Measurements from ENCODE around the gene SLC16A11.
A peak's percentile ranks its signal among the peaks of the same experiment; 100 is the strongest.
"Not testable (repeated sequence)": the region's sequence is repeated elsewhere in the genome, so short reads cannot be mapped to it uniquely, and the experiment has no call there.

Gene SLC16A11
- 0.67 to 2.5 (median 1.5) reads per million in 9 experiments for total RNA-seq

- Mint-ChIP-seq H3K9me3 (no peaks in the 10 kb centered on the region), H3K4me1 (ENCODE audit: low read depth in 2 of 2) (peaks cover 22 to 40% of the 10 kb centered on the region in 2 donors), H3K27ac (peak within 1 kb of the TSS; percentile 88 to 96), H3K4me3 (peak within 1 kb of the TSS; percentile 82 to 83), H3K36me3 (ENCODE audit: insufficient read depth) (peaks cover 28% of the 10 kb centered on the region), H3K27me3 (no peaks in the 10 kb centered on the region)
- DNase-seq (peak in 2 of 3 experiments; percentile 7 to 11), ATAC-seq (replicated peaks) (no peak)
Observed at GRCh38 chr17:7043497-7044198, at the start of gene SLC16A11. TSS of gene SLC16A11 (minus strand) at chr17:7044092. CDS start at chr17:7043513, 579 bp downstream.

- Mint-ChIP-seq H3K27me3 (peaks cover 44 to 69% of the 10 kb centered on the region in 2 donors), H3K4me1 (ENCODE audit: low read depth in 2 of 2) (peaks cover under 1 to 12% of the 10 kb centered on the region in 2 donors)
- not testable (repeated sequence) for H3K27ac Mint-ChIP-seq; ATAC-seq (replicated peaks); H3K36me3 Mint-ChIP-seq (ENCODE audit: insufficient read depth); H3K9me3 Mint-ChIP-seq; H3K4me3 Mint-ChIP-seq
- peak in 2 of 3 experiments; percentile 36 to 44 for DNase-seq
Observed at GRCh38 chr17:7091311-7092005, 47.6 kb upstream of the SLC16A11 start.

GRCh38 chr17:7089570-7089969 lies 45.7 kb upstream of the SLC16A11 start:
- not testable (repeated sequence) for H3K27ac Mint-ChIP-seq; H3K9me3 Mint-ChIP-seq; ATAC-seq (replicated peaks); H3K4me3 Mint-ChIP-seq; DNase-seq; H3K36me3 Mint-ChIP-seq (ENCODE audit: insufficient read depth); H3K4me1 Mint-ChIP-seq (ENCODE audit: low read depth in 2 of 2)
- peaks cover 31 to 58% of the 10 kb centered on the region in 2 donors for H3K27me3 Mint-ChIP-seq

- not testable (repeated sequence) for DNase-seq
Observed at GRCh38 chr17:7088442-7088841, 44.5 kb upstream of the SLC16A11 start.

GRCh38 chr17:7084088-7084487 lies 40.2 kb upstream of the SLC16A11 start:
- peaks cover 15 to 26% of the 10 kb centered on the region in 2 donors for H3K27me3 Mint-ChIP-seq
- DNase-seq (no peak), ATAC-seq (replicated peaks) (no peak)
- H3K4me1 Mint-ChIP-seq (ENCODE audit: low read depth in 2 of 2), result peaks cover 30 to 36% of the 10 kb centered on the region in 2 donors
- H3K9me3 Mint-ChIP-seq, result no peaks in the 10 kb centered on the region
- no peak overlapping the region for H3K27ac Mint-ChIP-seq
- H3K4me3 Mint-ChIP-seq, result peak overlapping the region in 1 of 2 donors; percentile 39
- peaks cover 3% of the 10 kb centered on the region for H3K36me3 Mint-ChIP-seq (ENCODE audit: insufficient read depth)

More at GRCh38 chr17:7088442-7088841, 44.5 kb upstream of the SLC16A11 start:
- not testable (repeated sequence) for H3K9me3 Mint-ChIP-seq; H3K36me3 Mint-ChIP-seq (ENCODE audit: insufficient read depth); ATAC-seq (replicated peaks); H3K4me3 Mint-ChIP-seq; H3K27ac Mint-ChIP-seq
- Mint-ChIP-seq H3K27me3 (peaks cover 23 to 47% of the 10 kb centered on the region in 2 donors), H3K4me1 (ENCODE audit: low read depth in 2 of 2) (peaks cover 8 to 13% of the 10 kb centered on the region in 2 donors)

GRCh38 chr17:7083592-7083991 lies 39.7 kb upstream of the SLC16A11 start:
- DNase-seq (no peak), ATAC-seq (replicated peaks) (no peak)
- Mint-ChIP-seq H3K9me3 (no peaks in the 10 kb centered on the region), H3K36me3 (ENCODE audit: insufficient read depth) (peaks cover 3% of the 10 kb centered on the region), H3K4me3 (no peak overlapping the region), H3K27ac (no peak overlapping the region), H3K27me3 (peaks cover 15 to 21% of the 10 kb centered on the region in 2 donors), H3K4me1 (ENCODE audit: low read depth in 2 of 2) (peaks cover 30 to 36% of the 10 kb centered on the region in 2 donors)

- peak; percentile 44 to 53 (median 52) for DNase-seq
- ATAC-seq (replicated peaks), result peak; percentile 100
- peaks cover 36 to 37% of the 10 kb centered on the region in 2 donors for H3K4me1 Mint-ChIP-seq (ENCODE audit: low read depth in 2 of 2)
- no peaks in the 10 kb centered on the region for H3K36me3 Mint-ChIP-seq (ENCODE audit: insufficient read depth)
- peak overlapping the region; percentile 31 to 69 for H3K27ac Mint-ChIP-seq
- H3K27me3 Mint-ChIP-seq, result peaks cover 6 to 8% of the 10 kb centered on the region in 2 donors
- peak overlapping the region; percentile 51 to 64 for H3K4me3 Mint-ChIP-seq
- no peaks in the 10 kb centered on the region for H3K9me3 Mint-ChIP-seq
Observed at GRCh38 chr17:7081341-7082062, 37.6 kb upstream of the SLC16A11 start.

- DNase-seq (no peak), ATAC-seq (replicated peaks) (no peak)
- Mint-ChIP-seq H3K4me3 (no peak overlapping the region), H3K4me1 (ENCODE audit: low read depth in 2 of 2) (peaks cover 31 to 37% of the 10 kb centered on the region in 2 donors), H3K27me3 (no peaks in the 10 kb centered on the region), H3K9me3 (no peaks in the 10 kb centered on the region), H3K27ac (peak overlapping the region in 1 of 2 donors; percentile 53), H3K36me3 (ENCODE audit: insufficient read depth) (no peaks in the 10 kb centered on the region)
Observed at GRCh38 chr17:7080456-7081041, 36.7 kb upstream of the SLC16A11 start.

GRCh38 chr17:7079581-7080455 lies 35.9 kb upstream of the SLC16A11 start, which contains the start of gene CLEC10A:
TSS of gene CLEC10A (minus strand) at chr17:7080251. CDS start at chr17:7078812, 1,439 bp downstream.
- no peaks in the 10 kb centered on the region for H3K27me3 Mint-ChIP-seq
- no peak for ATAC-seq (replicated peaks)
- no peaks in the 10 kb centered on the region for H3K9me3 Mint-ChIP-seq
- no peak for DNase-seq
- H3K4me3 Mint-ChIP-seq, result no peak within 1 kb of the TSS
- H3K4me1 Mint-ChIP-seq (ENCODE audit: low read depth in 2 of 2), result peaks cover 31 to 37% of the 10 kb centered on the region in 2 donors
- peak within 1 kb of the TSS; percentile 46 to 53 for H3K27ac Mint-ChIP-seq
- no peaks in the 10 kb centered on the region for H3K36me3 Mint-ChIP-seq (ENCODE audit: insufficient read depth)

GRCh38 chr17:7078711-7079110 lies 34.8 kb upstream of the SLC16A11 start:
- H3K4me3 Mint-ChIP-seq, result no peak overlapping the region
- H3K4me1 Mint-ChIP-seq (ENCODE audit: low read depth in 2 of 2), result peaks cover 25 to 32% of the 10 kb centered on the region in 2 donors
- DNase-seq (no peak), ATAC-seq (replicated peaks) (no peak)
- no peaks in the 10 kb centered on the region for H3K36me3 Mint-ChIP-seq (ENCODE audit: insufficient read depth)
- no peak overlapping the region for H3K27ac Mint-ChIP-seq
- H3K27me3 Mint-ChIP-seq, result no peaks in the 10 kb centered on the region
- no peaks in the 10 kb centered on the region for H3K9me3 Mint-ChIP-seq

GRCh38 chr17:7077911-7078546 lies 34.1 kb upstream of the SLC16A11 start:
- DNase-seq (no peak), ATAC-seq (replicated peaks) (no peak)
- H3K27ac Mint-ChIP-seq, result no peak overlapping the region
- peaks cover 20 to 27% of the 10 kb centered on the region in 2 donors for H3K4me1 Mint-ChIP-seq (ENCODE audit: low read depth in 2 of 2)
- no peak overlapping the region for H3K4me3 Mint-ChIP-seq
- H3K27me3 Mint-ChIP-seq, result no peaks in the 10 kb centered on the region
- H3K9me3 Mint-ChIP-seq, result no peaks in the 10 kb centered on the region
- no peaks in the 10 kb centered on the region for H3K36me3 Mint-ChIP-seq (ENCODE audit: insufficient read depth)

- H3K4me1 Mint-ChIP-seq (ENCODE audit: low read depth in 2 of 2), result peaks cover 2 to 7% of the 10 kb centered on the region in 2 donors
- H3K9me3 Mint-ChIP-seq, result no peaks in the 10 kb centered on the region
- no peak for DNase-seq
- H3K4me3 Mint-ChIP-seq, result no peak overlapping the region
- no peaks in the 10 kb centered on the region for H3K36me3 Mint-ChIP-seq (ENCODE audit: insufficient read depth)
- no peaks in the 10 kb centered on the region for H3K27me3 Mint-ChIP-seq
- H3K27ac Mint-ChIP-seq, result no peak overlapping the region
- ATAC-seq (replicated peaks), result no peak
Observed at GRCh38 chr17:7074931-7075330, 31.0 kb upstream of the SLC16A11 start.

All from effector memory CD8-positive, alpha-beta T cell (primary cell).